HG02870 (cell line): Measurements from ENCODE around the gene GPR62.
"Not testable (repeated sequence)": the region's sequence is repeated elsewhere in the genome, so short reads cannot be mapped to it uniquely, and the experiment has no call there.

Experiments used
- ATAC-seq: cut with Tn5 transposase; IDR thresholded peaks from one replicate; pipeline ENCODE4 v1.9.1; 2021; ENCODE audit warnings: mild to moderate bottlenecking, moderate library complexity; ENCODE audit not compliant: unreplicated experiment

Gene GPR62

GRCh38 chr3:51988286-51989146, 33.3 kb downstream of the GPR62 start:
- ATAC-seq, result no peak

- ATAC-seq, result not testable (repeated sequence)
Observed at GRCh38 chr3:51990501-51990971, 35.4 kb downstream of the GPR62 start.

- ATAC-seq, result no peak
Observed at GRCh38 chr3:51992017-51992682, 37.0 kb downstream of the GPR62 start.

GRCh38 chr3:51993657-51994056, 38.5 kb downstream of the GPR62 start:
- not testable (repeated sequence) for ATAC-seq

- no peak for ATAC-seq
Observed at GRCh38 chr3:51994530-51994929, 39.3 kb downstream of the GPR62 start.

- ATAC-seq, result peak; percentile 93
Observed at GRCh38 chr3:51995346-51996163, 40.4 kb downstream of the GPR62 start, which contains the start of gene RPL29. TSS of gene RPL29 (minus strand) at chr3:51995895. CDS start at chr3:51995461, 434 bp downstream.

GRCh38 chr3:51997172-51997571, 42.0 kb downstream of the GPR62 start:
- no peak for ATAC-seq

GRCh38 chr3:51997935-51998596, 42.9 kb downstream of the GPR62 start:
- ATAC-seq, result no peak

- ATAC-seq, result no peak
Observed at GRCh38 chr3:51998774-51999173, 43.6 kb downstream of the GPR62 start.

- no peak for ATAC-seq
Observed at GRCh38 chr3:51999846-52000245, 44.7 kb downstream of the GPR62 start.

GRCh38 chr3:52001443-52001974, 46.3 kb downstream of the GPR62 start:
- ATAC-seq, result peak; percentile 59

GRCh38 chr3:52002748-52003147, 47.6 kb downstream of the GPR62 start:
- no peak for ATAC-seq

GRCh38 chr3:52004163-52004787, 49.1 kb downstream of the GPR62 start:
- ATAC-seq, result no peak

GRCh38 chr3:52004906-52005395, 49.8 kb downstream of the GPR62 start:
- ATAC-seq, result no peak

GRCh38 chr3:52005571-52005986, 50.4 kb downstream of the GPR62 start:
- no peak for ATAC-seq

- no peak for ATAC-seq
Observed at GRCh38 chr3:52006017-52006819, 51.0 kb downstream of the GPR62 start.

- ATAC-seq, result no peak
Observed at GRCh38 chr3:52006820-52007133, 51.6 kb downstream of the GPR62 start.
